ENCODE measurements around the gene ARID5A. TPM values are rescaled to one million over a fixed set of nuclear protein-coding genes. Genes with fewer than 3 reads are reported as not detected.

The ARID5A gene
- polyA plus RNA-seq, 6 donors from 2014 or later, result 20.8 to 45.9 (median 28.5) TPM

DNA sequence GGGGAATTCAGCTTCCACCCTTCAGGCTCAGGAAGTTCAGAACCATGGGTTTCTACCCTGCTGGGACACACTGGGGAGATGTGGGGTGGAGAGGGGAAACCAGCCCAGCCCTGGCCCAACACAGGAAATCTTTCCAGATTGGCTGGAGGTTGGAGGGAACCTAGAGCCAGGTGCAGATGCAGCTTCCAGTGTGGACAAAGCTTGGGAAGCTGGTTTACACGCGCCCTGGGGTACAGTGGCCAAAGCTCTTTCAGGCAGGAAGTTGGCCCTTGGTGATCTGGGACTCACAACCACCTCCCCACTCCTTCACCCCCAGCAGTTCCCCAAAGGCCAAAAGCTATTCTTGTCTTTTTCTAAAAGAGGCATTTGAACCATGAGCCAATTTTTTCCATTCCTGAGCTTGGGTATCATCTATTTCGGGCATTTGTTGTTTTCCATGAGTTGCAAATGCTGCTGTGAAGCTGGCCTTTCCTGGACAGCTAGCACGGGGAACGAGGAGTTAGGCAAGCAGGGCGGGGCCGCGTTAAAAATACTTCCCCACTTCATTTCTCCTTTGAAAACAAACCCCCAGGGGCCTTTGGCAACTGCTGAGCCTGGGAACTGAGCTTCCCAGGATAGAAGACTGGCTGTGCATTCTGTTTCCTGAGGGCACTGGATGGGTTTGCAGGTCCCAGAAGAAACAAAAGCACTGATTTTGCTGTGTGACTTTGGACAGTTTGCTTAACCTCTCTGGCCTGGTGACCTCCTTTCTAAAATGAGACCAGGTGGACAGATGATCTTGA is 3.1 kb upstream of the ARID5A start:
- peaks cover 34 to 47% (median 38%) of the 10 kb centered on the region in 3 donors for H3K4me1 Mint-ChIP-seq
- no peaks in the 10 kb centered on the region for H3K27me3 Mint-ChIP-seq
- H3K27ac Mint-ChIP-seq, result no peak overlapping the region
- DNase-seq, result no peak
- no peaks in the 10 kb centered on the region for H3K36me3 Mint-ChIP-seq
- H3K4me3 Mint-ChIP-seq, result peak overlapping the region in 2 of 8 donors; percentile 33 to 82
- no peak for ATAC-seq (ENCODE audit: low read depth in 2 of 2)
- no peaks in the 10 kb centered on the region for H3K9me3 Mint-ChIP-seq

DNA sequence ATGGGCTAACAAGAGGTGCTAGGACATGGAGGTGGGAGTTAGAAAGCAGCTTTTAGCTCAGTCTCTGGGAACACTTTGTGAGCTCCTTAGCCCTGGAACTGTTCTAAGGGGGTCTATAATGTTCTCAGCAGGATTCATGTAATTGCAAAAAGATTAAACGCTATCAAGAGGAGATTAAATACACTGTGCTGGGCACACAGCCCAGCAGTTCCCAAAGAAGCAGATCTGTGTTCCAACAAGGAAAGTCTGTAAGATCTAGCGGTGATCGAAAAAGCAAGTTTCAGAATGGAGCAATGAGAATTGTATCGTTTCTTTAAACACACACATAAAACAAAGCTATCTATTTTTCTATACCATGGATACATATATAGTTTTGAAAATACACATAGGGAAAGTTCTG is 2.4 kb upstream of the ARID5A start:
- ATAC-seq (ENCODE audit: low read depth in 2 of 2) (no peak), DNase-seq (no peak)
- no peaks in the 10 kb centered on the region for H3K9me3 Mint-ChIP-seq
- H3K4me3 Mint-ChIP-seq, result peak overlapping the region in 1 of 8 donors; percentile 82
- peaks cover 41 to 53% (median 42%) of the 10 kb centered on the region in 3 donors for H3K4me1 Mint-ChIP-seq
- H3K36me3 Mint-ChIP-seq, result no peaks in the 10 kb centered on the region
- H3K27ac Mint-ChIP-seq, result peak overlapping the region in 2 of 6 donors; percentile 4 to 13
- no peaks in the 10 kb centered on the region for H3K27me3 Mint-ChIP-seq

DNA sequence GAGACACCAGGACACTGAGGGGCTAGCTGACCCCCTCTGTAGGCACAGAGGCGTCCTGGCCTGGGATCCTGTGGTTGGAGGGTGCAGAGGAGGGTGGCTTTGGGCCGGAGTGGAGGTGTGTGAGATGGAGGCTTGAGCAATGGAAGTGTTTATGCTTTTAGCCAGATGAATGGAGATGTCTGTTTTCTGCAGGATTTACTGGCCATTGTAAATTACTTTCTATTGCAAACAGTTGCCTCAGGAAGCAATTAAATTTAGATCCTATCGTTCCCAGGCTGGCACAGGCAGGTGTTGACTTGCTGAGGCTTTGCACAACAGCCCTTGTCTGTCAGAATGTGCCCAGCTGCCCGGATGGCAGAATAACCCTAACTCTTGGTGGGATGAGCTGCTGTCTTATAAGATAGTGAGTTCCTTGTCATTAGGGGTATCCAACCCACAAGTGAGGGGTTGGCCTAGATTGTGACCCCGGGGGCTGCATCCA is 1.8 kb upstream of the ARID5A start:
- Mint-ChIP-seq H3K9me3 (no peaks in the 10 kb centered on the region), H3K4me3 (peak overlapping the region in 1 of 8 donors; percentile 82), H3K27ac (peak overlapping the region in 2 of 6 donors; percentile 26 to 79), H3K4me1 (peaks cover 43 to 59% (median 47%) of the 10 kb centered on the region in 3 donors), H3K36me3 (no peaks in the 10 kb centered on the region), H3K27me3 (no peaks in the 10 kb centered on the region)
- DNase-seq, result no peak
- no peak for ATAC-seq (ENCODE audit: low read depth in 2 of 2)

DNA sequence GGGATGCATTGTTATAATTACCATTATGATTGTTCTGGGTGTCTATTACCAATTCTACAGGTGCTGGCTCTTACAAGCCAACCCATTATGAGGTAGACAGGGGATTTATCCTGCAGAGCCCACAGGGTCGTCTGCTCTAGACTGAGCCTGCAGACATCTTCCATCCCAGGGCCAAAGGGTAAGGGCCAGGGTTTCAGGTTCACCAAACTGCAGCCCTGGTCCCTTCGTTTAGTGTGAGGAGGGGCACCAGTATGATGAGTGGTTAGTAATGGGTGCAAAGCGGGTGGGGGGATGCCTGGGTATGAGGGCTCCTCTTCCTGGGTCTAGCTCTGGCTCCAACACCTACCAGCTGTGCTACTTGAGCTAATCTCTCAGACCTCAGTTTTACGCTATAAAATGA is 1.2 kb upstream of the ARID5A start:
- Mint-ChIP-seq H3K9me3 (no peaks in the 10 kb centered on the region), H3K36me3 (no peaks in the 10 kb centered on the region), H3K4me3 (peak overlapping the region in 1 of 8 donors; percentile 50), H3K27me3 (no peaks in the 10 kb centered on the region), H3K4me1 (peaks cover 45 to 64% (median 53%) of the 10 kb centered on the region in 3 donors), H3K27ac (peak overlapping the region in 1 of 6 donors; percentile 24)
- DNase-seq (no peak), ATAC-seq (ENCODE audit: low read depth in 2 of 2) (no peak)

DNA sequence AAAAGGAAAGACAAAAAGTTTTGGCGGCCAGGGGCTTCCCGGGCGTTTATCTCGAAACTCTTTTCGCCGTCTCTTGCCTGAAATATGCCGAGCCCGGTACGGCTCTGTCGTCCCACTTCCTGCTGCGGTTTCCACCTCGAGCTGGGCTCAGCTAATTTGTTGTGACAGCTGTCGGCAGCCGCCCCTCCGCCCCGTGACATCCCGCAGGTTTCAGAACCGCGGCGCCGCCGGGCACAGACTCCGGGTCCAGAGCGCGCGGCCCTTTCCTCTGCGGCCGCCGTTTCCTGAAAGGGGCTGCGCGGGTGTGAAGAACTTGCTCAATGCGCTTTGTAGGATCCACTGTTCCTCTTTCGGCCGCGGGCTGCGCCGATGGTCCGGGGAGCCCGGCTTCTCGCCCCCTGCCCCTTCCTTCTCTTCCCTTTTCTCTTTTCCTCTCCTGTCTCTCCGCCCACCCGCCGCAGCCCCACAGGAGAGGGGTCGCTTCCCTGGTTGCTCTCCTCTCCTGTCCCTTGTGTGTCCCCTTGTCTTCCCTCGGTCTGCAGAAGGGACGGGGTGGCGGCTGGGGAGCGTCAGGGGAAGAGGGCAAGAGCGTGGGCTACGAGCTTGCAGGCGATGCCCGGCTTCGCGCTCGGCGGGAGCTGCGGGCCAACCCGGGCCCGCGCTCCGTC is 648 bp downstream of the ARID5A start:
- H3K9me3 Mint-ChIP-seq, result no peaks in the 10 kb centered on the region
- DNase-seq, result peak; percentile 92
- no peaks in the 10 kb centered on the region for H3K36me3 Mint-ChIP-seq
- H3K27ac Mint-ChIP-seq, result peak overlapping the region; percentile 96 to 99 (median 98)
- H3K4me1 Mint-ChIP-seq, result peaks cover 37 to 55% (median 45%) of the 10 kb centered on the region in 3 donors
- ATAC-seq (ENCODE audit: low read depth in 2 of 2), result peak; percentile 61 to 62
- H3K4me3 Mint-ChIP-seq, result peak overlapping the region; percentile 87 to 98 (median 94)
- H3K27me3 Mint-ChIP-seq, result no peaks in the 10 kb centered on the region

DNA sequence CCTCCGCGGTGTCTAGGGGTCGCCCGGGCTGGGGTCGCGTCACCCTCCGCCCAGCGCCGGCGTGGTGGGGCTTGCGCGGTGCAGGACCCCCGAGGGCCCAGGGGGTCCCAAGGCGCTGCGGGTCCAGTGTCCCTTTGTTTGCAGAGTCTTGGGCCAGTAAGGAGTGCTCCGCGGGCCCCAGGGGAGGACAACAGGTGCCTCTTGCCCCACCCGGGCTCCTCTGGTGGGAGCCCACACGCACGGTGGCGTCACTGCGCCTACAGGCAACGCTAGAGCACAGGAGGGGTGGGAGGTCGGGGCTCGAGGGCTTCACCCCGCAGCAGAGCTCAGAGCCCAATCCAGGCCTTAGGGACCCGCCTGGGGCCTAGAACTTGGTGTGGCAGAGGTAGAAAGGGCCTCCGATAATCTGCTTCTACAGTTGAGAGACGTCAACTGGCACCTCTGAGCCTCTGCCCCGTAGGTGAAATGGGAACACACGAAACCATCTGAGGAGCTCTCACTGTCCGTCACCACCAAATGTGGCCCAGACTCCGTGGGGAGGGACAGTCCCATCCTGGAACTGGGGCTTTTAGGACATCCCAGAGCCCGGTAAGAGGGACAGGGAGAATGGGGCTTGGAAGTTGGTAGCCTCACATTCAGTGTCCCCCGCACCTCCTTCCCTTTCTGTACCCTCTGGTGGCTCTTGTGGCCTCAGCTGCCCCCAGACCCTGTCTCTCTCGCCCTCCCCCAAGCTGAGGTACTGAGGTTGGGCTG is 1.4 kb downstream of the ARID5A start:
- peaks cover 39 to 57% (median 42%) of the 10 kb centered on the region in 3 donors for H3K4me1 Mint-ChIP-seq
- peak overlapping the region; percentile 87 to 98 (median 94) for H3K4me3 Mint-ChIP-seq
- no peaks in the 10 kb centered on the region for H3K27me3 Mint-ChIP-seq
- H3K36me3 Mint-ChIP-seq, result no peaks in the 10 kb centered on the region
- H3K9me3 Mint-ChIP-seq, result no peaks in the 10 kb centered on the region
- peak overlapping the region; percentile 98 to 99 (median 99) for H3K27ac Mint-ChIP-seq
- DNase-seq (peak; percentile 68), ATAC-seq (ENCODE audit: low read depth in 2 of 2) (peak; percentile 26 to 34)

DNA sequence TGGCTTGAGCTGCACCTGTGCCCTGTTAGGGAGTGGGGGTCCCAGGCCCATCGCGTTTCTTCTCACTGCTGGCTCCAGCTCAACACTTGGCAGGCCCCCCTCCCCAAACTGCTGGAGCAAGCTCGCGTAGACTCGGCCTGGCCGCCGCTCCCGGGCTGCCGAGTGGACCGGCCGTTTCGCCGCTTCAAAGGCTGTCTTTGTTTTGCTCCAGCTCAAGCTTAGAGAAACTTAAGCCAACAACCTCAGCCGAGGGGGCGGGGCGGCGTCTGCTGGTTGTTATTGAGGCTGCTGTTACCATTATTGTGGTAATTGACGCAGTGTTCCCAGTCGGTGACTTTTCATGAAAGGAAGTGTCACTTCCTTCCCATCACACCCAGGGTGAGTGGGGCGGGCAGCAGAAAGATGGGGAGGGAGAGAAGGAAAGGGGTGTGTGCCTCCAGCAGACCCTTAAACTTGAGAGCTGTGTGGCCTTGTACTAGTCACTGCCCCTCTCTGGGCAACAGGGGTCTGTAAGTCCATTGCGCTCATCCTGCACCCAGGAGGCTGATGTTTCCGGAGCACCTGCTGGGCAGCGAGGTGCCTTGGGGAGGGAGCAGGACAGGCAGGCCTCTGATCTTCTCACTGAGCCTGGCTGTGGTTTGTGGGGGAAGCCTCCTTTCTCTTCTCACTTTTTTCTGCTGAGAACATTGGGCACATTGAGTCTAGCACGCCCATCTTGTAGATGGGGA is 2.1 kb downstream of the ARID5A start:
- peak; percentile 87 for DNase-seq
- H3K27me3 Mint-ChIP-seq, result no peaks in the 10 kb centered on the region
- H3K9me3 Mint-ChIP-seq, result no peaks in the 10 kb centered on the region
- H3K27ac Mint-ChIP-seq, result peak overlapping the region; percentile 98 to 99 (median 99)
- H3K4me3 Mint-ChIP-seq, result peak overlapping the region; percentile 87 to 98 (median 94)
- H3K36me3 Mint-ChIP-seq, result no peaks in the 10 kb centered on the region
- ATAC-seq (ENCODE audit: low read depth in 2 of 2), result peak; percentile 40 to 42
- H3K4me1 Mint-ChIP-seq, result peaks cover 40 to 61% (median 46%) of the 10 kb centered on the region in 3 donors

DNA sequence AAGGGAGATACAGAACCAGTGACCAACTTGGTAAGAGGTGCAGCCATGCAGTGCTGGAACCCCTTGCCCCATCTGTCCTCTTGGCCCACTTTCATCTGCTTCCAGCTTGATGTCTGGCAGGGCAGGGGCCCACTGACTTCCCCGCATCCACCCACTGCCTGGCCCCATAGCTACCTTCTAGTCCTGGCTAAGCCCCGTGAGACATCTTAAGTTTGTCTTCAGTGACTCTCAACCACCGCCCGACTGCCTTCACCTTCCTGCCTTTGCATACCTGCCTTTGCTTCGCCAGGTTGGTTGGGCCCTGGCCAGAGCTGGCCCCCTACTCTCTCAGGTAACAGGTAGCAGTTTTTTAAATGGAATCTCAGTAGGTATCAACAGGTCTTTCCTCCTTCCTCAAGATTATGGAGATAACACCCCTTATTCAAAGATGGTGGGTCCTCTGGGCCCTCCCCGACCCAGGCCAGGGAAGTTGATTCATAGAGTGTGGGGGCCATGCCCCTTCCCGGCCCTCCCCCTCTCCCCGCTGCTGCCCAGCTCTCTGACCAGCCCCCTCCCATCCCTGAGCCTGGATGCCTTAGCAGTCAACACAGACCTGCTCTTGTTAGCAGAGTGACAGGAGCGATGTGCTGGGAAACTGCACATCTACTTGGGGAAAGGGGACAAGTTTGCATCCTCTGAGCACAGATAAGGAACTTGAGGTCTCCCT is 2.8 kb downstream of the ARID5A start:
- ATAC-seq (ENCODE audit: low read depth in 2 of 2) (no peak), DNase-seq (no peak)

DNA sequence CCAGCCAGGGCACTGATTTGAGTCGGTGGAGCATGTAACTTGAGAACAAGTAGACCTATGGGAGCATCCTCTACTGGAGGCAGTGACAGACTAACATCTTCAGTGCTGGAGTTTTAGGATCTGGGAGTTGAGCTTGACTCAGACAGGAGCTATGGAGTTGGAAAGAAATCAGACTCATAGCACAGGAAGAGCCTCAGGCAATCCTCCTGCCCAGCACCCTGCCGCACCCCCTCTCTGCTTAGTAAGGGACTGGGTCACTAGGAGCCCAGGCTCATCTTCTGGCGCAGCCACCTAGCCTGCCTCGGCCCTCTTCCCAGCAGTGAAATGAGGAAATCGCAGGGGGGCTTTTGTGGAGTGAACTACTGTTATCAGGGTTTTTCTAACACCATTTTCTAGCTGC is 3.6 kb downstream of the ARID5A start:
- no peak for ATAC-seq (ENCODE audit: low read depth in 2 of 2)
- peaks cover 0 to 6% of the 10 kb centered on the region in 2 donors for H3K36me3 Mint-ChIP-seq
- no peak for DNase-seq
- H3K4me1 Mint-ChIP-seq, result peaks cover 40 to 67% (median 58%) of the 10 kb centered on the region in 3 donors
- H3K27me3 Mint-ChIP-seq, result no peaks in the 10 kb centered on the region
- peak overlapping the region in 4 of 8 donors; percentile 30 to 87 (median 36) for H3K4me3 Mint-ChIP-seq
- no peaks in the 10 kb centered on the region for H3K9me3 Mint-ChIP-seq
- H3K27ac Mint-ChIP-seq, result peak overlapping the region; percentile 51 to 99 (median 88)

More for the DNA sequence above, 2.8 kb downstream of the ARID5A start:
- H3K36me3 Mint-ChIP-seq, result peaks cover 0 to 1% of the 10 kb centered on the region in 2 donors
- no peaks in the 10 kb centered on the region for H3K9me3 Mint-ChIP-seq
- peak overlapping the region; percentile 87 to 98 (median 94) for H3K4me3 Mint-ChIP-seq
- H3K4me1 Mint-ChIP-seq, result peaks cover 40 to 60% (median 54%) of the 10 kb centered on the region in 3 donors
- H3K27me3 Mint-ChIP-seq, result no peaks in the 10 kb centered on the region
- H3K27ac Mint-ChIP-seq, result peak overlapping the region; percentile 98 to 99 (median 99)

DNA sequence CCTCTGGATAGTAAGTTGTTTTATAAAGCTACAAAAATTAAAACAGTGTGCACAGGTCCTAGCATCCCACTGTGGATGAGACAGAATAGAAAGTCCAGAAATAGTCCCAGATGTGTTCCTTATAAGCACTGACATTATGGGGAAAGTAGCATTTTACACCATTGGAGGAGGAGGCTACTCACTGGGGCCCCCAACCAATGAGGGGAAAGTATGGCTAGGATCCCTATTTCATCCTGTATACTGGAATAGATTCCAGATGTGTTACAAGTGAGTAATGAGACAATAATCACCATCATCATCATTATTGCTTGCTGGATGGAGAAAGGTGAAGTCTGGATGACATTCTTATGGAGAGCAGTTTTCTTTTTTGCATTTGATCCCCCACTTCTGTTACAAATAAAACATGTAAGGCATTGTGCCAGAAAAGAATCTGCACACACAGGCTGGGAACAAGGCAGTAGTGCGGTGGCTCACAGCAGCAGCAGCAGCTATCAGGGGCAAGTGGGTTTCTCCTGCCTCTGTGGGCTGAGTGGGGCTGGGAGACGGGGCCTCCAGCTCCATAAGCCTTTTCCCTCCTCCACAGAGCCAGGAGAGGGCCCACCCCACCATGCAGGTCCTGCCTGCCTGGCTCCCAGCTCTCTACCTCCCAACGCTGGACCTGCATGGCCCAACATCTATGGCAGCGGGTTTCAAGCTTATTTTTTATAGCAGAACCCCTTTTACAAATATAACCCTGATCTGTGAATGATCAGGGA is 5.0 kb downstream of the ARID5A start:
- Mint-ChIP-seq H3K4me3 (peak overlapping the region in 1 of 8 donors; percentile 55), H3K27ac (peak overlapping the region in 3 of 6 donors; percentile 44 to 99 (median 88)), H3K4me1 (peaks cover 42 to 70% (median 51%) of the 10 kb centered on the region in 3 donors), H3K27me3 (no peaks in the 10 kb centered on the region), H3K9me3 (no peaks in the 10 kb centered on the region), H3K36me3 (peaks cover 0 to 6% of the 10 kb centered on the region in 2 donors)
- no peak for DNase-seq
- no peak for ATAC-seq (ENCODE audit: low read depth in 2 of 2)

DNA sequence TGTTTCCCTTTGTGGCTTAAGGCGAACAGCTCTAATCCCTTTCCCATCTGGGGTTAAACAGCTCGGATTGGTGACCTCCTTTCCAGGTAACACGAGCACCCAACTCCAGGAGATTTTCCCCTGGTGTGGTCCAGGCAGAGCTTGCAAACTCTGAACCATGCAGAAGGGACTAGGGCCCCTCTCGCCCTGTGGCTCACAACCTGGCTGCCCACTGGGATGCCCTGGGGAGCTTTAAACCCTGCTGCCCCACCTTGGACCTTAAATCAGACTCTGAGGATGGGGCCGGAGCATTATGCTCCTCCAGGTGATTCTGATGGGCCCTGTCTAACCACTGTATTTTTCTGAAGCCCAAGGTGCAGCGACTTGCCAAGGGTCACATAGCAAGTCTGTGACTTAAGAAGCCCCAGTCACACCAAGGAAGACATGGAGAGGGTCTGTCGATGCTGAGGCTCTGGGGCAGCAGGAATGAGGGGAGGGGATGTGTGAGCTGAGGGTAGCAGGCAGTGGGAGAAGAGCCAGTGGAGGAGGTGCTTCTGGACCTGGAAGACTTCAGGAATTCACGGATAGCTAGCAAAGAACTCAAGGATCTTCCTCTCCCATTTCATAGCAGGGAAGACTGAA is 5.9 kb downstream of the ARID5A start:
- ATAC-seq (ENCODE audit: low read depth in 2 of 2) (no peak), DNase-seq (no peak)
- H3K4me1 Mint-ChIP-seq, result peaks cover 40 to 69% (median 50%) of the 10 kb centered on the region in 3 donors
- H3K4me3 Mint-ChIP-seq, result no peak overlapping the region
- H3K27me3 Mint-ChIP-seq, result no peaks in the 10 kb centered on the region
- H3K27ac Mint-ChIP-seq, result peak overlapping the region in 3 of 6 donors; percentile 4 to 99 (median 56)
- peaks cover 0 to 6% of the 10 kb centered on the region in 2 donors for H3K36me3 Mint-ChIP-seq
- no peaks in the 10 kb centered on the region for H3K9me3 Mint-ChIP-seq

Data from naive B cell (primary cell).